Breast epithelium (tissue), 4 donors: ENCODE measurements around the gene TSGA10. TPM values are rescaled to one million over a fixed set of nuclear protein-coding genes. Genes with fewer than 3 reads are reported as not detected.
"Not testable (repeated sequence)": the region's sequence is repeated elsewhere in the genome, so short reads cannot be mapped to it uniquely, and the experiment has no call there.

Source experiments
- DNase-seq, 2 donors: peaks; one replicate each; pipeline ENCODE4 v3.0.0-alpha.2; 2019; ENCODE audit warnings: low spot score in 2 of 2
- H3K27ac ChIP-seq, 2 donors: fragments of 200-600 bp; sonication (generic) in 1 of 2; one replicate each; pipeline ENCODE4 v1.5.1; 2016 to 2019; ENCODE audit warnings: mild to moderate bottlenecking in 1 of 2
- H3K27me3 ChIP-seq, 2 donors: fragments of 200-600 bp; sonication (generic) in 1 of 2; one replicate each; pipeline versions ENCODE4 v1.5.1 to v1.6.0; 2017 to 2019; ENCODE audit warnings: control low read depth in 1 of 2, mild to moderate bottlenecking in 1 of 2
- H3K36me3 ChIP-seq: fragments of 200-600 bp; one replicate; pipeline ENCODE4 v1.5.1; 2019
- H3K4me1 ChIP-seq, 2 donors: fragments of 200-600 bp; sonication (generic); one replicate each; pipeline ENCODE4 v1.5.1; 2016 to 2019; ENCODE audit warnings: control low read depth in 1 of 2
- H3K4me3 ChIP-seq, 3 donors: fragments of 200-600 bp; sonication (generic); 1 replicate in 2 of 3; 2 replicates in 1 of 3; pipeline ENCODE4 v1.5.1; 2016 to 2019; ENCODE audit warnings: mild to moderate bottlenecking in 3 of 3, moderate library complexity in 2 of 3
- H3K9me3 ChIP-seq, 2 donors: fragments of 200-600 bp; sonication (generic) in 1 of 2; one replicate each; pipeline ENCODE4 v1.5.1; 2016 to 2019; ENCODE audit warnings: control low read depth in 1 of 2
- CTCF ChIP-seq, 3 donors: fragments of 450-650 bp; IDR thresholded peaks; one replicate each; pipeline ENCODE4 v1.5.1; 2016 to 2017; ENCODE audit warnings: antibody characterized with exemption in 3 of 3, mild to moderate bottlenecking in 3 of 3, moderate library complexity in 3 of 3
- POLR2A ChIP-seq: fragments of 450-650 bp; IDR thresholded peaks from one replicate; pipeline ENCODE4 v1.6.1; 2016; ENCODE audit warnings: antibody characterized with exemption, mild to moderate bottlenecking, moderate library complexity
- POLR2AphosphoS5 ChIP-seq, 3 donors: sonication (generic); formaldehyde crosslinking; IDR thresholded peaks; one replicate each; pipeline ENCODE4 v1.6.1; 2017; ENCODE audit warnings: antibody characterized with exemption in 3 of 3
- intact Hi-C: fragments of 100-400 bp; cut with DNase I; formaldehyde crosslinking; loops from one replicate; pipeline ENCODE4 v1.15.1; 2023; ENCODE audit warnings: low total_unique reads
- total RNA-seq, 3 donors: library from RNA; depleted of rRNA; stranded (reverse); fragments of >200 nt; gene quantifications; one replicate each; pipeline ENCODE4 v1.1.0, GENCODE V29; 2016

The TSGA10 gene
- total RNA-seq, 3 donors from 2014 or later, result 7.2 to 40.2 (median 17.1) TPM

- Histone ChIP-seq H3K36me3 (no peaks in the 10 kb centered on the region), H3K27me3 (no peaks in the 10 kb centered on the region), H3K4me3 (no peak overlapping the region), H3K9me3 (no peaks in the 10 kb centered on the region), H3K4me1 (peaks cover 0 to 6% of the 10 kb centered on the region in 2 donors), H3K27ac (no peak overlapping the region)
- TF ChIP-seq POLR2AphosphoS5 (IDR thresholded peaks at IDR 0.05), result no peak
- no peak for TF ChIP-seq POLR2A
- TF ChIP-seq CTCF (IDR thresholded peaks at IDR 0.05), result no peak
- intact Hi-C loops, result no loop called here
- DNase-seq, result no peak
Measured at GRCh38 chr2:99139003-99139402, 15.7 kb downstream of the TSGA10 start.

GRCh38 chr2:99135044-99135556 is 19.6 kb downstream of the TSGA10 start:
- H3K4me3 ChIP-seq, H3K27ac ChIP-seq, DNase-seq, H3K27me3 ChIP-seq, H3K36me3 ChIP-seq, H3K4me1 ChIP-seq, intact Hi-C loops: not testable (repeated sequence)
- peaks cover 0 to 24% of the 10 kb centered on the region in 2 donors for H3K9me3 ChIP-seq

- no peak overlapping the region for H3K27ac ChIP-seq
- H3K4me3 ChIP-seq, result no peak overlapping the region
- intact Hi-C loops, result no loop called here
- H3K4me1 ChIP-seq, result no peaks in the 10 kb centered on the region
- no peaks in the 10 kb centered on the region for H3K27me3 ChIP-seq
- H3K36me3 ChIP-seq, result no peaks in the 10 kb centered on the region
- TF ChIP-seq POLR2A (no peak), POLR2AphosphoS5 (IDR thresholded peaks at IDR 0.05) (no peak), CTCF (IDR thresholded peaks at IDR 0.05) (no peak)
- DNase-seq, result no peak
- peaks cover 9 to 47% of the 10 kb centered on the region in 2 donors for H3K9me3 ChIP-seq
Measured at GRCh38 chr2:99127981-99128380, 26.8 kb downstream of the TSGA10 start.

GRCh38 chr2:99112617-99113016 is 42.1 kb downstream of the TSGA10 start:
- H3K27me3 ChIP-seq, result no peaks in the 10 kb centered on the region
- H3K9me3 ChIP-seq, result no peaks in the 10 kb centered on the region
- no peak for DNase-seq
- H3K4me1 ChIP-seq, result no peaks in the 10 kb centered on the region
- no peaks in the 10 kb centered on the region for H3K36me3 ChIP-seq
- H3K27ac ChIP-seq, result no peak overlapping the region
- no peak for TF ChIP-seq POLR2A
- no peak for TF ChIP-seq POLR2AphosphoS5 (IDR thresholded peaks at IDR 0.05)
- no peak for TF ChIP-seq CTCF (IDR thresholded peaks at IDR 0.05)
- intact Hi-C loops, result no loop called here
- no peak overlapping the region for H3K4me3 ChIP-seq

GRCh38 chr2:99111945-99112344 is 42.8 kb downstream of the TSGA10 start:
- intact Hi-C loops, result no loop called here
- Histone ChIP-seq H3K36me3 (no peaks in the 10 kb centered on the region), H3K9me3 (no peaks in the 10 kb centered on the region), H3K4me3 (no peak overlapping the region), H3K4me1 (no peaks in the 10 kb centered on the region), H3K27me3 (no peaks in the 10 kb centered on the region), H3K27ac (no peak overlapping the region)
- TF ChIP-seq POLR2AphosphoS5 (IDR thresholded peaks at IDR 0.05) (no peak), POLR2A (no peak), CTCF (IDR thresholded peaks at IDR 0.05) (no peak)
- no peak for DNase-seq

- no peaks in the 10 kb centered on the region for H3K9me3 ChIP-seq
- no peak for TF ChIP-seq POLR2AphosphoS5 (IDR thresholded peaks at IDR 0.05)
- no peak for TF ChIP-seq CTCF (IDR thresholded peaks at IDR 0.05)
- no peak for TF ChIP-seq POLR2A
- H3K4me3 ChIP-seq, result no peak overlapping the region
- no peaks in the 10 kb centered on the region for H3K36me3 ChIP-seq
- no peaks in the 10 kb centered on the region for H3K4me1 ChIP-seq
- H3K27me3 ChIP-seq, result no peaks in the 10 kb centered on the region
- no peak overlapping the region for H3K27ac ChIP-seq
- intact Hi-C loops, result no loop called here
- no peak for DNase-seq
Measured at GRCh38 chr2:99111236-99111635, 43.5 kb downstream of the TSGA10 start.
